ENCODE data around the gene CRHR2. TPM values are rescaled to one million over a fixed set of nuclear protein-coding genes. Genes with fewer than 3 reads are reported as not detected.

The CRHR2 gene
- total and polyA plus RNA-seq, 2 donors (not counting 1 experiment from before 2014, with no cell fraction given): not detected

GRCh38 chr7:30664184-30664885, 17.9 kb downstream of the CRHR2 start:
- Histone ChIP-seq H2AFZ (ENCODE audit: low read length) (no peak overlapping the region), H3K79me2 (ENCODE audit: control insufficient read depth, insufficient read depth, low read length) (no peaks in the 10 kb centered on the region), H4K20me1 (ENCODE audit: control insufficient read depth, extremely low read depth, insufficient read depth, low read length) (no peaks in the 10 kb centered on the region), H3K4me1 (ENCODE audit: control insufficient read depth, extremely low read depth, insufficient read depth, low read length) (no peaks in the 10 kb centered on the region), H3K27ac (ENCODE audit: insufficient read depth, low read length) (no peak overlapping the region), H3K36me3 (ENCODE audit: control insufficient read depth, insufficient read depth, low read length) (no peaks in the 10 kb centered on the region), H3K4me2 (ENCODE audit: extremely low read depth, insufficient read depth, low read length) (no peak overlapping the region), H3K27me3 (ENCODE audit: control insufficient read depth, insufficient read depth, low read length) (peaks cover 7% of the 10 kb centered on the region), H3K9me3 (ENCODE audit: control insufficient read depth, insufficient read depth, low read depth, low read length) (no peaks in the 10 kb centered on the region), H3K4me3 (replicated peaks in 1 of 4; ENCODE audit: control extremely low read depth in 1 of 4, insufficient read depth in 1 of 4, low read depth in 3 of 4, low read length in 4 of 4) (no peak overlapping the region), H3K9ac (ENCODE audit: insufficient read depth, low read length) (no peak overlapping the region)
- DNase-seq (ENCODE audit: low read depth in 2 of 2): no peak
- TF ChIP-seq CTCF (conservative IDR thresholded peaks at IDR 0.05 in 1 of 2, IDR thresholded peaks at IDR 0.05 in 1 of 2; ENCODE audit: low read depth in 1 of 2, low read length in 2 of 2): no peak
- TF ChIP-seq EZH2 (IDR thresholded peaks at IDR 0.05; ENCODE audit: low read length, missing control alignments): no peak

- no peak for DNase-seq (ENCODE audit: low read depth in 2 of 2)
- no peaks in the 10 kb centered on the region for H3K4me1 ChIP-seq (ENCODE audit: control insufficient read depth, extremely low read depth, insufficient read depth, low read length)
- H4K20me1 ChIP-seq (ENCODE audit: control insufficient read depth, extremely low read depth, insufficient read depth, low read length): no peaks in the 10 kb centered on the region
- H3K79me2 ChIP-seq (ENCODE audit: control insufficient read depth, insufficient read depth, low read length): no peaks in the 10 kb centered on the region
- H2AFZ ChIP-seq (ENCODE audit: low read length): no peak overlapping the region
- peaks cover 3% of the 10 kb centered on the region for H3K27me3 ChIP-seq (ENCODE audit: control insufficient read depth, insufficient read depth, low read length)
- H3K4me2 ChIP-seq (ENCODE audit: extremely low read depth, insufficient read depth, low read length): no peak overlapping the region
- no peak overlapping the region for H3K27ac ChIP-seq (ENCODE audit: insufficient read depth, low read length)
- no peaks in the 10 kb centered on the region for H3K36me3 ChIP-seq (ENCODE audit: control insufficient read depth, insufficient read depth, low read length)
- no peak overlapping the region for H3K9ac ChIP-seq (ENCODE audit: insufficient read depth, low read length)
- H3K4me3 ChIP-seq (replicated peaks in 1 of 4; ENCODE audit: control extremely low read depth in 1 of 4, insufficient read depth in 1 of 4, low read depth in 3 of 4, low read length in 4 of 4): no peak overlapping the region
- TF ChIP-seq CTCF (conservative IDR thresholded peaks at IDR 0.05 in 1 of 2, IDR thresholded peaks at IDR 0.05 in 1 of 2; ENCODE audit: low read depth in 1 of 2, low read length in 2 of 2) (no peak), EZH2 (IDR thresholded peaks at IDR 0.05; ENCODE audit: low read length, missing control alignments) (no peak)
- H3K9me3 ChIP-seq (ENCODE audit: control insufficient read depth, insufficient read depth, low read depth, low read length): no peaks in the 10 kb centered on the region
Measured at GRCh38 chr7:30663414-30663813, 18.8 kb downstream of the CRHR2 start.

GRCh38 chr7:30662431-30662939, 19.8 kb downstream of the CRHR2 start:
- H3K79me2 ChIP-seq (ENCODE audit: control insufficient read depth, insufficient read depth, low read length): no peaks in the 10 kb centered on the region
- no peak overlapping the region for H3K9ac ChIP-seq (ENCODE audit: insufficient read depth, low read length)
- no peaks in the 10 kb centered on the region for H3K9me3 ChIP-seq (ENCODE audit: control insufficient read depth, insufficient read depth, low read depth, low read length)
- no peak overlapping the region for H3K27ac ChIP-seq (ENCODE audit: insufficient read depth, low read length)
- H3K4me2 ChIP-seq (ENCODE audit: extremely low read depth, insufficient read depth, low read length): no peak overlapping the region
- no peak for TF ChIP-seq CTCF (conservative IDR thresholded peaks at IDR 0.05 in 1 of 2, IDR thresholded peaks at IDR 0.05 in 1 of 2; ENCODE audit: low read depth in 1 of 2, low read length in 2 of 2)
- TF ChIP-seq EZH2 (IDR thresholded peaks at IDR 0.05; ENCODE audit: low read length, missing control alignments): no peak
- no peak for DNase-seq (ENCODE audit: low read depth in 2 of 2)
- H3K4me1 ChIP-seq (ENCODE audit: control insufficient read depth, extremely low read depth, insufficient read depth, low read length): no peaks in the 10 kb centered on the region
- H4K20me1 ChIP-seq (ENCODE audit: control insufficient read depth, extremely low read depth, insufficient read depth, low read length): no peaks in the 10 kb centered on the region
- H3K4me3 ChIP-seq (replicated peaks in 1 of 4; ENCODE audit: control extremely low read depth in 1 of 4, insufficient read depth in 1 of 4, low read depth in 3 of 4, low read length in 4 of 4): no peak overlapping the region
- H3K36me3 ChIP-seq (ENCODE audit: control insufficient read depth, insufficient read depth, low read length): no peaks in the 10 kb centered on the region
- H3K27me3 ChIP-seq (ENCODE audit: control insufficient read depth, insufficient read depth, low read length): peaks cover 3% of the 10 kb centered on the region
- no peak overlapping the region for H2AFZ ChIP-seq (ENCODE audit: low read length)

Measured in fibroblast of lung (primary cell).